Activated T-cell treated with anti-CD3 and anti-CD28 coated beads for 48 hours (primary cell): ENCODE data around the gene GABRA6.
"Not testable (repeated sequence)": the region's sequence is repeated elsewhere in the genome, so short reads cannot be mapped to it uniquely, and the experiment has no call there.

Source experiments
- DNase-seq: peaks from one replicate; pipeline ENCODE4 v3.0.0-alpha.2; 2020; ENCODE audit warnings: low read depth

GABRA6 gene

DNA sequence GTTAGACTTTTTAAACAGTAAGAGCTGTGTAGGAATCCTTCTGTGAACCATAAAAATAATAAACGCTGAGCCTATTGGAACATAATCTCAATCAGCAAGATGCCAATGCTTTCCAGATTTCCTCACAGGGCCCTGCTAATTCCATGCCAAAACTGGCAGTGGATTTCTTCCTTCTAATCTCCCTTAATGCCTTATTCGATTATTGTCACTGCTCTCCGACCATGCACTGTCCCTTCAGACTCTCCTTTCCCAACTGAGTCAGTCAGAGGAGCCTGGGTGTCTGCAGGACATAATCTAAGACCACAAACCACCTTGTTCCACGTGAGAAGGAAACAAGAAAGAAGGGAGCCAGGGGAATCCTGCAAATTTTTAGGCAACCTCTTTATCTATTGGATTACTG lies at the start of gene GABRA6:
TSS of gene GABRA6 (plus strand) at position 261 of the 400 bp plus-strand sequence. CDS start 269 bp downstream, outside the sequence.
- DNase-seq, result no peak

DNA sequence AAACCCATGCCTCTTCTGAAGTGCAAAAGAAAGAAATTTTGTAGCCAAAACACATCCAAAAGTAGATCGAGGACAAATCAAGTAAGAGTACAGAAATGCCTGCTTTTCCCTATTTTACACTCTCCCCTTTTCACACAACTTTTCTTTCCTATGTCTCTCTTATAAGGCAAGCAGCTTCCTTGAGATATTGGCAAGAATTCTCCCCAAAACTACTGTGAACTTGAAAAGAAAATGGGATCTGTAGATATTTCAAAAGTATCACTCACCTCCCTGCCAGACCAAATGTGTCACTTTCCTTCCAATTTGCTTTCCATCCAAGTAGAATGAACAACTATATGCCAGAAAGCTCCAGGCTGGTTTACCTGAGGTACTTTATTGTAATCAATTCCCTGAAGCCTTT lies 47.9 kb upstream of the GABRA6 start:
- DNase-seq, result no peak

DNA sequence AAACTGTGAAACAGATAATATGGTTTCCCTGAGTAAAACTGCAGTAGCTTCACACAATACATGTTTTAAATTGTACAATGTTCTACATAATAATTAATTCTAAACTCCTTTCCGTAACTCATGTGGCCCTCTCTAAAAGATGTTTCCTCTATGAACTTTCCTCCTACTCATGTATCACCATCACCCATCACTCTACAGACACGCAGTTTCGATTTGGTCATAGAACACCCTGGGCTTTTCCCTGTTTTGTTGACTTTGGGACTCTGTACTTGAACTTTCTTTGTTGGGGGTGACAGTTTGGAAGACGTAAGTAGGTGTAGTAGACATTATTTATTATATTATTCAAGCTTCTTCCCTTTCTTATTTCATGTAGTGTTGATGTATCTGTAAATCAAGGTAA lies 44.1 kb upstream of the GABRA6 start:
- no peak for DNase-seq

DNA sequence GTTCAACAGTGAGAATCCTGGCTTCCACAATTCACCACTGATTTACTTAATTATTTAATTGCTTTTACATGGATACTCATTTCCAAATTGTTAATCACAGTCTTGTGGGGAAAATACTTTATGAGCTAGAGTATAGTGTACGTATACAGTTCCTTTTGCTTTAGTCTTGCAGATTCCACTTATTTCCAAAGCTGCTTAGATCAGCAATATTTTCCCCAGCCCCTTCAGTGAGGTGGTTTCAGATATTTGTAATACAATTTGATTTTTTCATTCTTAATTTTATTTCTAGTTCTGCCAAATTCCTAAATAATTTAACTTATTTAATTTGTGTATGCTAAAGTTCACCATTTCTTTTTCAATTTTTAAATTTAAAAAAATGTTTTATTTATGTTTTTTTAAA lies 40.3 kb upstream of the GABRA6 start:
- DNase-seq, result no peak

DNA sequence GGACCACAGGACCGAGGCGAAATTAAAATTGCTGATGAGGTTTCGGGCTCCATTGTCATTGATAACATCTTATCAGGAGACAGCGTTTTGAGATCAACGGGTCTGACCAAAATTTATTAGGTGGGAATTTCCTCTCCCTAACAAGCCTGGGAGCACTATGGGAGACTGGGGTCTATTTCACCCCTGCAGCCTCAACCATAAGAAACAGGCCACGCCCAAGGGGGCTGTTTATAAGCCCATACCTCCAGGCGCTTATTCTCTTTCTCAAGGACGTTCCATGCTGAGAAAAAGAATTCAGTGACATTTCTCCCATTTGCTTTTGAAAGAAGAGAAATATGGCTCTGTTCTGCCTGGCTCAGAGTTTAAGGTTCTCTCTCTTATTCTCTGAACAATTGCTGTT lies 33.6 kb upstream of the GABRA6 start:
- not testable (repeated sequence) for DNase-seq

DNA sequence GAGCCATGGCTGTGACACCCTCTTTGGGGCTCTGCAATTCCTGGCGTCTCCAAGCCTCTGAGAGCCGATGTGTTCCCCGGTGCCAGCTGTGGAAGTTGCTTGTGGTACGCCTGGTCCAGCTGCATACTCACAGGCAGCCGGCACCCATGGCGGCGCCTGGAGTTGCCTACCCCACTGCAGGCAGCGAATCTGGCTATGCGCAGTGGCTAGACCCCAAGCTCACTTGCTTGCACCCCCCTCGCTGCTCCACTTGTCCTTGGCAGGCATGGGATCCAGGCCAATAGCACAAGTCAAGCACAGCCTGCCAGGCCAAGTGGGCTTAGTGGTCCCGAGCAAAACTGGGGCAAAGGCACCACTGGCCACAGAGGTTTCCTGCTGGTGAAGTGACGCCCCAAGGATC lies 24.7 kb upstream of the GABRA6 start:
- no peak for DNase-seq

DNA sequence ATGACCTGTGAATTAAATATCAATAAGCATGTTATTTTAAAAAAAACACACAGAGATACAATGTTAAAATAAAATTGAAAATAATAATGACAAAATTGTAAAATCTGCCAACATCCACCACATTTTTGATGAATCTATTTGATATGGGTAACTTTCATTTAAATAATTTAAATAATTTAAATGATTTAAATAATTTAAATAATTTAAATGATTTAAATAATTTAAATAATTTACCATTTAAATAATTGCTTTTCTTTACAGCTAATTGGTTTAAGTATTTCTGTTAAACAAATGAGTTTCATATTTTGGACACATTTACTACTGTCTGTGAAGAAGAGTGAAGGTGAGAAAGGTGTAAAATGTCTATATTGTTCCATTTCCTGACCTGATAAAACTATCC lies 22.1 kb upstream of the GABRA6 start:
- no peak for DNase-seq

DNA sequence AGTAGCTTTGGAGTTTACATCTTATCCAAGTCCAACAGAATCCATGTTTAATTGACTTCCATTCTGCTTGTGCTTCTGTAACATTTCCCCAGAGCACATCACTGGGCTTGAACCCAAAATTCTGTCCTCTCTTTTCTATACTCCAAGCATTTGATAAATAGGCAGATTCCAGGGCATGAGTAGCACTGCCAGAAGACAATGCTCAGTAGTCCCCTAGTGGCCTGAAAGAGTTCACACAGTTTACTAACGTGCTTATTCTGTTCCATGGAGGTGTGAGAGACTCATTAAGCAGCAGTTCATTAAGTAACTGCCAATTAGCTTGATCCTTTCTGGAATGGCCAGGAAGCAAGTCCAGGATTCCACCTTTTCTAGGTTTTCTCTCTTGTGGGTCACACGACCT lies 9.4 kb upstream of the GABRA6 start:
- DNase-seq, result no peak

DNA sequence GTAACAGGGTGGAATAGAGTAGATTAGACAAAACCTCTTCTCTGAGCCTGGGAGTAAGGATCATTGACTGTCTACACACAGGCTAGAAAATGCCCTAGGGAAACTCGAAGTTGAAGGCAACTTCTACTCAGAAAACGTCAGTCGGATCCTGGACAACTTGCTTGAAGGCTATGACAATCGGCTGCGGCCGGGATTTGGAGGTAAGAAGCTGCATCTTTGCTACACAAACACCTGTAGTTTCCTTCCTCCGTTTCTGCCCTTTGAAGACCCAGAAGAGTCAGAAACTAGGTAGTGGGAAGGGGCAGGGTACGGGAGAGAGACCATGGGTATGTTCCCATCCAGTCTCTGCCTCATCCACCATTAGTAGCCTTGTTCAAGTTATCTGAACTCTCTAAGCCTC lies 628 bp downstream of the GABRA6 start:
- no peak for DNase-seq

DNA sequence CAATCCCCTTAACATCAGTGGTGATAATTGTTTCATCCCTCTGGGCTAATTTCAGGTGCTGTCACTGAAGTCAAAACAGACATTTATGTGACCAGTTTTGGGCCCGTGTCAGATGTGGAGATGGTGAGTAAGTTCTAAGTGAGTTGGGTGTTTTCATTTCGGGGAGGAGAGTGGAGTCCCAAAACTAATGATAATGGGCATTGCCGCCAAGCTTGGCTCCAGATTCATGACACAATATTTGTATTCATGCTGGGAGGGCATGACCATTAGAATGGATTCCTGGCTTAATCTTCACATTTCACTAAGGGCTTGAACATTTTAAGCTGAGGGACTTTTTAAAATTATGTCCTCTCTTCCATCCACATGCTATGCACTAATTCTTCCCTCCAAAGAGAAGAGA lies 1.4 kb downstream of the GABRA6 start:
- DNase-seq, result no peak

DNA sequence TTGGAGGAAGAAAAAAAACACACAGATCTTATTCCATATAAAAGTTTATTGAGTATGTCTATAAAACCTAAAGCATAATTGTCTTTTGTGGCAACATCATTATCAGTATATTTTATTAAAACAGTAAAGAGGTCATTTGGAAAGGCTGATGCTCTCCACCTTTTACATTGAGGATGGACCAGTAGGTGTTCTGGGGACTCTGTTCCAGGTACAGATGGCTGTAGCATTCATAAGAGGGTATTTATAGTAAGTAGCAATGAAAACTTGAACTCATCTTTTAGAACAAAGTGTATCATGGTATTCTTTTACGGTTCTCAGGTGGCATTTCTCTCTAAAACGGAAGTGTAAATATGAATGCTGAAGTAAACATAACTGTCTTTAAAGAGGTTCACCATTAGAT lies 1.8 kb downstream of the GABRA6 start:
- DNase-seq, result no peak

DNA sequence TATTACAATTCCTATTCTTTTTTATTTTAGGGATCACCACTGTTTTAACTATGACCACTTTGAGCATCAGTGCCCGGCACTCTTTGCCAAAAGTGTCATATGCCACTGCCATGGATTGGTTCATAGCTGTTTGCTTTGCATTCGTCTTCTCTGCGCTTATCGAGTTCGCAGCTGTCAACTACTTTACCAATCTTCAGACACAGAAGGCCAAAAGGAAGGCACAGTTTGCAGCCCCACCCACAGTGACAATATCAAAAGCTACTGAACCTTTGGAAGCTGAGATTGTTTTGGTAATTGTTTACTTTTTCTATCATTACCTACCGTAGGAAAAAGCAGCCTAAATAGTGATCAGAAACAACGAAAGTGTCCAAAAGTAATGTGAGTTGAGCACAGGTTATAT lies 6.4 kb downstream of the GABRA6 start:
- no peak for DNase-seq

DNA sequence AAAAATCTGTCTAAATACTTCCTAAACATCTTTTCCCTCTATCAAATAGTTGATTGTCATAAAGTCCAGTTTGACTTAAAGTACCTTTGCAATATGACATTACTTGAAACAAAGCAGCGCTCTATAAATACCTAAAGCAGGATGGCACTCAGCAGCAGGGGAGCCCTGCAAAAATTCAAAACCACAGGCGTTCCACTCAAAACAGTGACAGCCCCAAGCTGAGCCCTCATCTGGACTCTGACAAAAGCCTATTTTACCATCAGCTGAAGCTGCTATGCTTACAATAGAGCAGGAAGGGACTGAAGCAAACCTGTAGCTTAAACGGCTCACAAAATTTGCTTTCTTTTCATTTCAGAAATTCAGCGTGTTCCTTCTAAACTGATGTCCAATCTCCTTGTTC lies 11.5 kb downstream of the GABRA6 start:
- DNase-seq, result no peak

DNA sequence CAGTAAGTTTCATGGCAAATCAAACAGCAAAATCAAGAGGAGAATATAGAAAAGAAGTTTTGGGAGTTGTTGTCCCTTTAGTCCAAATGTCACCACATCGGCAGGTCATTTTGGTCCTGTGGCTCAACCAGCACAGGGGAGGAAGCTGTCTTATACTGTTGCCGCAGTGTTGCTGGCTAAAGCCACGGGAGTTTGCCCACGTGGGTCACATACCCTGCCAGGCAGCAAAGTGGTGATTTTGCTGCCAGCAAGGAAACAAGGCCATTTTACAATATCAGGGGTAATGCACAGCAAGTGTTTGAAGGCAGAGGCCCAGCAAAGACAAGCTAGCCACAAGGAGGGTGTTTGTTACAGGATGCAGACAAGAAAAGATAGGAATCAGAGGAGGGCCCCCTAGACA lies 14.5 kb downstream of the GABRA6 start:
- DNase-seq, result no peak

DNA sequence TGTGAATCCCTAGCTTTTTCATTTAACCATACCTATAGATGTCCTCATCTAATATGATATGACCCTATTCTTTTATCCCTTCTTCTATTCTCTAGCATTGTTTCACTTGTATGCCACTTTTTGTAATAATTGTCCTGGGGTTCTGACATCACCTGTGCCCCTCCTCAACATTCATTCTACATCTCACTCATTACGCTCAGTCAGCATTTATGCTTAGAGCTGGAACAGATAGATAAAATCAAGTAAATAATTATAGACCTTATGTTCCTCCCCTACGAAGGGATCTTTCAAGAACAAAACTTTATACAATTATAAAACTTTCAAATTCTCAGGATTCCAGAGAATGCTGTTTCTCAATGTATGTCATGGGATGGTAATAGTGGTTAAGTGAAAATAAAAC lies 18.0 kb downstream of the GABRA6 start:
- DNase-seq, result no peak

DNA sequence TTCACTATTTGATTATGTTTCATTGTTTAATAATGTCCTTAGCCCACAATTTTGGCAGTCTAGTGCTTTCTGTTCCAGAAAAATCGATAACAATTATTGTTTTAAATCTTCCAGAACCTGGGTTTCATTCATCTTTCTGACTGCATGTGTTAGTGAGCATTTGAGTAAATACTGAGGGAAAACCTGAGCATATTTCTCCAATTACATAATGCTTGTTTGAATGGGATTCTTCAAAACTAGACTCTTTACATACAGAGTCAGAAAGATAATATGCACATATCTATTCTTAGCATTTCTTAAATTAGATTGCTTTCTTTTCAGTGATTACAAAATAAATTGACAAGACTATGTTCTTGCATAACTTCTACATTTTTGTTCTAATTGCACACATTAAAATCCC lies 21.9 kb downstream of the GABRA6 start:
- DNase-seq, result no peak

DNA sequence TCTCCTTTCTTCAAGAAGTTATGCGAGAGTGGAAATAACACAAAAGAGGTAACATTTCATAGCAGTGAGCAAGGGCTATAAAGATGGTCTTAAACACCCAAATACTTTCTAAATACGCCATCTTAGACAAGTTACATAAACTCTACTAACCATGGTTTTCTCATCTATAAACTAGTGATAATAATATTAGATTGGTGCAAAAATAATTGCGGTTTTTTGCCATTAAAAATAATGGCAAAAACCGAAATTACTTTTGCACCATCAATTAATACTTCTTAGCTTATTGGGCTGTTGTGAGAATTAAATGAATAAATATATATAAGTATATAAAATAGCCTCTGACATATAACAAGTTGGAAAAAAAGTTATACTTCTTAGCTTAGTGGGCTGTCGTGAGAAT lies 23.7 kb downstream of the GABRA6 start:
- DNase-seq, result no peak

DNA sequence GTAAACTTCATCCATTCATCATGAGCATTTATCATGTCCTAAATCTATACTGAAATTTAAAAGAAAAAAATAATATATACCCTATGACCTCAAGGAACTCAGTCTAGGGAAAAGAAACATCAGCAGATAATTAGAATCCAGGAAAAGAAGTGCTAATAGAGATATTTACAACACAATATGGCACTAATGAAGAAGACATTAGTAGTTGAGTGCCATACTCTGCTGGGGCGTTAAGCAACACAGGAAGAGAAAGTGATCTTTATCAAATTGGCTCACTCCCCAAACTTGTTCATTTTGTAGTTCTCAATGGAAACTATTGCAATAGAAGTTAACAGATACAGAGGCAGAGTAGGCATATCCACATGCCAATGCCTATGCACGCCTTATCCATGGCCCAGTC lies 27.5 kb downstream of the GABRA6 start:
- no peak for DNase-seq

DNA sequence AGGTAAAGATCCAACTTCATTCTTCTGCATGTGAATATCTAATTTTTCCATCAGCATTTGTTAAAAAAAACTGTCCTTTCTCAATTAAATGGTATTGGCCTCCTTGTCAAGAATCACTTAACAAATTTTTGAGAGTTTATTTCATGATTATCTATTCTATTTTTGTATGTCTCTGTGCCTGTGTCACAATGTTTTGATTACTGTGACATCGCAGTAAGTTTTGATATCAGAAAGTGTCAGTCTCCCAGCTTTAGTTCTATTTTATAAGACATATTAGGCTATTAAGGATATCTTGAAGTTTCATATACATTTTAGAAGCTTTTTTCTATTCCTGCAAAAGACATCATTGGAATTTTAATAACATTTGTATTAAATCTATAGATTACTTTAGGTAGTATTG lies 33.6 kb downstream of the GABRA6 start:
- DNase-seq, result no peak

DNA sequence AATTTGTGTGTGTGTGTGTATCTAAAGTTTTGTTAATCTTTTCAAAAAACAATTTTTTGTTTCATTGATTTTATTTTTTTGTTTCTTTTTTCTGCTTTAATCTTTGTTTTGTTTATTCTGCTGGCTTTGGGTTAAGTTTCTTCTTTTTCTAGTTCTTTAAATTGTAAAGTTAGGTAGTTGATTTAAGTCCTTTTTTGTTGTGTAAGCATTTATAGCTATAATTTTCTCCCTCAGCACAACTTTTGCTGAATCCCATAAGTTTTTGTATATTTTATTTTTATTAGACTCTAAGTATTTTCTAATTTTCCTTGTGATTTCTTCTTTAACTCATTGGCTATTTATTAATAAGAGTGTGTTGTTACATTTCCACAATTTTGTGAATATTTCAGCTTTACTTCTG lies 34.9 kb downstream of the GABRA6 start:
- no peak for DNase-seq

DNA sequence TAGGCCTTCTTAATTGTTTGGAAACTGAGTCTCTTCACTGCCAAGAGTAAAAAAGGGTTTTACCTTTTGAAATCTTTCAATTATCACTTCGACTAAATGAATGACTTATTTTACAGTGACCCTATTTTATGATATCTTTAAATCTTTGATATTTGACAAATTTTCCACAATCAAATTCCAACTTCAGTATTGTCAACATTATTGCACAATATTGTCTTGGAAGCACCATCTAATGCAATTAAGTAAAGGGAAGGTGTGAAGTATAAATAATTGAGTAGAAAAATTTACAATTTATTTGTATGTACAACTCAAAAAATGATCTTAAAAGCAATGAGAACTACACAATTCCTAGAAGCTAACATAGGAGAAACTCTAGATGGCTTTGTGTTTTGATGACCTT lies 49.2 kb downstream of the GABRA6 start:
- DNase-seq, result no peak

DNA sequence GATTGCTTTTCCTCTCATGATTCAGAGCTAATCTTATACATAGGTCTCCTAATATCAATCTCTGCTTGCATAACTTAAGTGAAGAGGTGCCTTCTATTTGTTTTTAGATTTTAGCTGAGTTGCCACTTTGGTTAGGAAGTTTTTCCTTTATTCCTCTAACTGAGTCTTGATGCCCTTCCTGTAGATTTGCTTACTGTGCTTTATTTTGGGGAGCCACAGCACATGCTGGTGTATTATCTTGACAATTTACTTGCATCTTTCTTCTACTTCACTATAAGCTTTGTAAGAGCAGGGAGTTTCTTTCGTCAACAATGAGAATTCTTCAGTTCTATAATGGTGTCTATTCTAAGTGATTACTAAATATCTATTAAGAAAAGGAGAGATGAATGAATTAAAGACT lies 54.9 kb downstream of the GABRA6 start:
- no peak for DNase-seq

DNA sequence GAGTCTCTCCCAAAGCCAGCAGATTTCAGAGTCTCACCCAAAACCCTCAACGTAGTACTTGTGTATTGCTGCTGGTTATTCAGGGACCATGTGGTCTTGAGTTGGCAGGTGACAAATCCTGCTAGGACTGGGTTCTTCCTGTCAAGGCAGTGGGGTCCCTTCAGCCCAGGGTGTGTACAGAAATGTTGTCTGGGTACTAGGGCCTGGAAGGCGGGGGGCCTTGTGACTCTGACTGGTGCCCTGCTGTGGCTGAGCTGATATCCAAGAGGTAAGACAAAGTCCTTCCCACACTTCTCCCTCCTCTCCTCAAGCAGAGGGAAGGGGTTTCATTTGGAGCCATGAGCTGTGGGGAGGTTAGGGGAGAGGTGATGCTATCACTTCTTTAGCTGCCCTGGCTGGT lies 58.8 kb downstream of the GABRA6 start:
- no peak for DNase-seq

DNA sequence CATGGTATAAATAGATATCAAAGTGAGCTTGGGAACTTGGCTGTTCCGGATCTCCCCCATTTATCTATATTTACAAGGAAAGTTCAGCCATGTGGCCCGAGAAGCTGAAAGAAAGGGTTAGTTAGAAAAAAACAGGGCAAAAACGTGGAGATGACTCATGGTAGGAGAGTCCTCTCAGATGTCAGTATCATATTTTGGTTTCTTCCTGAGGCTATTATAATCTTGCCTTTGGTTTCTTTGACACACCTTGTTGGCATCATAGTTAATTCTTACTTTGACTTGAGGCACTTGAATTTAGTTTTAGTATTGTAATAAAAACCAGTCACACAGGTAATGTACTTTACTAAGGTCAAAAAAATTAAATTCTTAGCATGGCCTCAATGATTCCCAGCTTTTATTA lies 59.9 kb downstream of the GABRA6 start:
- DNase-seq, result no peak

DNA sequence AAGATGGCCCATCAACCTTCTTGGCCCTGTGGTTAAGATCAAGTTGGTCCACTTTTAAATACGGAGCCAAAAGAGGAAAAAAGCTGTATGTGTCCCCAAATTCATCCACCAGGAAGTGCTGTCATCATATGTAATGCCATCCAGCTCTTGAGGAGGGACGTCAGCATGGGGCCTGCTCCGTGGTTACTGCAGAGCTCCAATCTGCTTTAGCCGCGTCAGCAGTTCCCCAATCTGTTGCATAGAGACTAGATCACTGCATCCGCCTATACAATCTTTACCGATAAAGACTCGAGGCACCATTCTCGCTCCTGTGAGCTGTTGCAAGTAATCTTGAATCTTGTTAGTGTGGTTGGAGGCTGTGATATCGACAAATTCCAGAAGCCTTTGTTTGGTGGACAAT lies 65.7 kb downstream of the GABRA6 start:
- no peak for DNase-seq
